ENCODE results near the gene GIMAP1.

DNA sequence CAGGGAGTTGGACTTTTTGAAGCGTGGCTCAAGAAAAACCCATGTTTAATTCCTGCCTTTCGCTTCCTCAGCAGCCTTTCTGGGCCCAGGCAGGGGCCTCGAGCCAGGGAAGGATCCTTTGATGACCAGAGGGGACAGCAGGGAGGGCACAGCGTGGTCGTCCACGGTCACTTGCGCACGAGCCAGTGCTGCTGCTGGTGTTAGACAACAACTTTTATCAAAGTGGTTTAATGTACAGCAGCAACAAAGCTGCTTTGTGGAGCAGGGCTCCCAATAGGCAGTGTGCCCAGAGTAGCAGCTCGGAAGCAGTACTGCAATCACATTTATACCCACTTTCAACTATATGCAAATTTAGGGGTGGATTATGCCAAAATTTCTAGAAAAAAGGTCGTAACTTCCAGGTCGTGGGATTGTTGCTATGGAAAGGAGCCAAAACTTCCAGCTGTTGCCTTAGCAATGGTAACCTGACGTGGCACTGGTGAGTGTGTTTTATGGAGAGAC, 6.1 kb downstream of the GIMAP1 start:
- TF ChIP-seq, protein P1, sequence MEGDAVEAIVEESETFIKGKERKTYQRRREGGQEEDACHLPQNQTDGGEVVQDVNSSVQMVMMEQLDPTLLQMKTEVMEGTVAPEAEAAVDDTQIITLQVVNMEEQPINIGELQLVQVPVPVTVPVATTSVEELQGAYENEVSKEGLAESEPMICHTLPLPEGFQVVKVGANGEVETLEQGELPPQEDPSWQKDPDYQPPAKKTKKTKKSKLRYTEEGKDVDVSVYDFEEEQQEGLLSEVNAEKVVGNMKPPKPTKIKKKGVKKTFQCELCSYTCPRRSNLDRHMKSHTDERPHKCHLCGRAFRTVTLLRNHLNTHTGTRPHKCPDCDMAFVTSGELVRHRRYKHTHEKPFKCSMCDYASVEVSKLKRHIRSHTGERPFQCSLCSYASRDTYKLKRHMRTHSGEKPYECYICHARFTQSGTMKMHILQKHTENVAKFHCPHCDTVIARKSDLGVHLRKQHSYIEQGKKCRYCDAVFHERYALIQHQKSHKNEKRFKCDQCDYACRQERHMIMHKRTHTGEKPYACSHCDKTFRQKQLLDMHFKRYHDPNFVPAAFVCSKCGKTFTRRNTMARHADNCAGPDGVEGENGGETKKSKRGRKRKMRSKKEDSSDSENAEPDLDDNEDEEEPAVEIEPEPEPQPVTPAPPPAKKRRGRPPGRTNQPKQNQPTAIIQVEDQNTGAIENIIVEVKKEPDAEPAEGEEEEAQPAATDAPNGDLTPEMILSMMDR (IDR thresholded peaks at IDR 0.05) = no peak
- no peak for TF ChIP-seq POLR2A (IDR thresholded peaks at IDR 0.05; ENCODE audit: low read depth)
- no peak for TF ChIP-seq POLR2AphosphoS5 (IDR thresholded peaks at IDR 0.05)
